Brain microvascular endothelial cell (primary cell): Measurements from ENCODE around the gene DERA.
"Not testable (repeated sequence)": the region's sequence is repeated elsewhere in the genome, so short reads cannot be mapped to it uniquely, and the experiment has no call there.

Source experiments
- DNase-seq: peaks from one replicate; pipeline ENCODE4 v3.0.0-alpha.2; 2020
- H3K27ac ChIP-seq: fragments of 250-450 bp; sonication (Bioruptor Pico); 2 replicates; pipeline ENCODE4 v1.5.1; 2020; ENCODE audit warnings: mild to moderate bottlenecking, moderate library complexity
- H3K27me3 ChIP-seq: fragments of 250-450 bp; sonication (Bioruptor Pico); replicated peaks from 2 replicates; pipeline ENCODE4 v1.5.1; 2020; ENCODE audit warnings: mild to moderate bottlenecking
- H3K36me3 ChIP-seq: fragments of 250-450 bp; sonication (Bioruptor Pico); replicated peaks from 2 replicates; pipeline ENCODE4 v1.5.1; 2020; ENCODE audit warnings: mild to moderate bottlenecking
- H3K4me3 ChIP-seq: 2 replicates; pipeline ENCODE4 v1.5.1; 2011; ENCODE audit warnings: low read depth, mild to moderate bottlenecking, control low read depth, low read length, moderate library complexity
- in situ Hi-C: cut with HindIII; loops from 2 replicates; pipeline ENCODE4 v1.10.0; 2017; ENCODE audit warnings: low sequenced_read_pairs, low pct_ligation_motif_present
- TF ChIP-seq, protein P1 (sequence below): IDR thresholded peaks from 2 replicates; pipeline ENCODE4 v1.5.1; 2011; ENCODE audit warnings: low read depth, mild to moderate bottlenecking, moderate library complexity, low read length, control low read depth, inconsistent platforms; ENCODE audit errors: missing control alignments

Gene DERA

DNA sequence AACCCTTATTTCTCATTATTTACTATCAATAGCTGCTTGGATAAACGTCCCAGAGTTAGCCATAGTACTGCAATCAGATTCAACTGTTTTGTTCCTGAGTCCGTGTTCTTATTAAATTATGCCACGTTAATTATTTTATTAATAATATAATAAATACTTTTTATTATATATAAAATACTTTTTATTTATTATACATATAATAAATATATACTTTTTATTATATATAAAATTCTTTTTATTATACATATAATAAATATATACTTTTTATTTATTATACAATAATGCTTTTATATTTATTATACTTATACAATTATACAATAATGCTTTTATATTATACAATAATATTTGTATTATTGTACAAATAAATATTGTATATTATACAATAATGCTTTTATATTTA lies 17.9 kb upstream of the DERA start:
- Histone ChIP-seq H3K36me3 (peaks cover 49% of the 10 kb centered on the region), H3K27ac (no peak overlapping the region), H3K27me3 (no peaks in the 10 kb centered on the region), H3K4me3 (no peak overlapping the region)
- DNase-seq, result no peak
- TF ChIP-seq, protein P1, sequence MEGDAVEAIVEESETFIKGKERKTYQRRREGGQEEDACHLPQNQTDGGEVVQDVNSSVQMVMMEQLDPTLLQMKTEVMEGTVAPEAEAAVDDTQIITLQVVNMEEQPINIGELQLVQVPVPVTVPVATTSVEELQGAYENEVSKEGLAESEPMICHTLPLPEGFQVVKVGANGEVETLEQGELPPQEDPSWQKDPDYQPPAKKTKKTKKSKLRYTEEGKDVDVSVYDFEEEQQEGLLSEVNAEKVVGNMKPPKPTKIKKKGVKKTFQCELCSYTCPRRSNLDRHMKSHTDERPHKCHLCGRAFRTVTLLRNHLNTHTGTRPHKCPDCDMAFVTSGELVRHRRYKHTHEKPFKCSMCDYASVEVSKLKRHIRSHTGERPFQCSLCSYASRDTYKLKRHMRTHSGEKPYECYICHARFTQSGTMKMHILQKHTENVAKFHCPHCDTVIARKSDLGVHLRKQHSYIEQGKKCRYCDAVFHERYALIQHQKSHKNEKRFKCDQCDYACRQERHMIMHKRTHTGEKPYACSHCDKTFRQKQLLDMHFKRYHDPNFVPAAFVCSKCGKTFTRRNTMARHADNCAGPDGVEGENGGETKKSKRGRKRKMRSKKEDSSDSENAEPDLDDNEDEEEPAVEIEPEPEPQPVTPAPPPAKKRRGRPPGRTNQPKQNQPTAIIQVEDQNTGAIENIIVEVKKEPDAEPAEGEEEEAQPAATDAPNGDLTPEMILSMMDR, result no peak
- in situ Hi-C loops, result no loop called here

DNA sequence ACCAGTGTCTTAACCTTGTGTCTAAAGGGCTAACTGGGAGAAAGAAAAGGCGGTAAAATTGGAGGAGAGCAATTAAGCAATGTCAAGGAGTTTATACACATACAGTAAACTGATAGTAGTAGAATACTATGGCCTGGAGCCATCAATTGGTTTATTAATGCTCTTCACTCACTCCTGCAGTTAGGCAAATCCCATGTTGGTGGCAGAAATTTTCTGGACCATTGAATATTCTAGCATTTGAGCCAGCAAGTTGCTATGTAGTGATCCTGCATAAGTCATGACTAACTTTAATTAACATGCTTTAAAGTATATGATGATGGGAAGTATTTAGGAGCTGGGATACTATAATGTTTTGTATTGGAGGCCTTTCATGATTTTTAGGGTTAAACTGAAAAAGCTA lies 14.3 kb upstream of the DERA start:
- no peaks in the 10 kb centered on the region for H3K27me3 ChIP-seq
- TF ChIP-seq, protein P1, result no peak
- no peak overlapping the region for H3K27ac ChIP-seq
- no peak for DNase-seq
- H3K36me3 ChIP-seq, result peaks cover 57% of the 10 kb centered on the region
- no peak overlapping the region for H3K4me3 ChIP-seq
- in situ Hi-C loops, result no loop called here

GRCh38 chr12:15897433-15897832 lies 13.7 kb upstream of the DERA start:
- TF ChIP-seq, protein P1, result no peak
- in situ Hi-C loops, result no loop called here
- Histone ChIP-seq H3K27ac (no peak overlapping the region), H3K27me3 (no peaks in the 10 kb centered on the region), H3K4me3 (no peak overlapping the region), H3K36me3 (peaks cover 62% of the 10 kb centered on the region)
- DNase-seq, result no peak

DNA sequence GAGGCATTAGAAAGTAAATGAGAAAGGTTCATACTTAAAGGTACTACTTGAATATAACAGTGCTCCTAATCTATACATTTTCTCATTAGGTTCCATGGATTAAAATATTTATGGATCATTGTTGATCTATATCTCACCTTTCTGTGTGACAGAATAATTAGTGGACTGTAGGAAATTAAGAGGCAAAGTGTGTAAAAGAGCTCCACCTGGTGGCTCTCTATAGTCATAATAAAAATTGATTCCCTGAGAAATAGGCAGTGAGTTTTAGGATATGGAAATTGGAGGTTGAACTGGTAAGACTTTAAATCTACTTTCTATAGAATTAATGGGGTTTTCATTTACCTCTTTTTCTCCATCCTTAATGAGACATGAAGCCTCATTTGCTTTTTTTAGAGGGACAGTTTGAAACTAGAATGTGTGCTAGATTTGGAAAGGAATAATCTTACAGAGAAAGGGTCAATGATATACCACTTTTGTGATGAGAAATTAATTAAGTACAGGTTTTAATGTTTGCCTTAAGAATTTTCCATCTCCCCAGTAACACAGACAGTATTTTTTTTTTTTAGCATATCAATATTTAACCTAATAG lies 11.8 kb upstream of the DERA start:
- in situ Hi-C loops, result no loop called here
- Histone ChIP-seq H3K27ac (no peak overlapping the region), H3K4me3 (no peak overlapping the region), H3K36me3 (peaks cover 70% of the 10 kb centered on the region), H3K27me3 (no peaks in the 10 kb centered on the region)
- DNase-seq, result no peak
- TF ChIP-seq, protein P1, result peak; percentile 34

DNA sequence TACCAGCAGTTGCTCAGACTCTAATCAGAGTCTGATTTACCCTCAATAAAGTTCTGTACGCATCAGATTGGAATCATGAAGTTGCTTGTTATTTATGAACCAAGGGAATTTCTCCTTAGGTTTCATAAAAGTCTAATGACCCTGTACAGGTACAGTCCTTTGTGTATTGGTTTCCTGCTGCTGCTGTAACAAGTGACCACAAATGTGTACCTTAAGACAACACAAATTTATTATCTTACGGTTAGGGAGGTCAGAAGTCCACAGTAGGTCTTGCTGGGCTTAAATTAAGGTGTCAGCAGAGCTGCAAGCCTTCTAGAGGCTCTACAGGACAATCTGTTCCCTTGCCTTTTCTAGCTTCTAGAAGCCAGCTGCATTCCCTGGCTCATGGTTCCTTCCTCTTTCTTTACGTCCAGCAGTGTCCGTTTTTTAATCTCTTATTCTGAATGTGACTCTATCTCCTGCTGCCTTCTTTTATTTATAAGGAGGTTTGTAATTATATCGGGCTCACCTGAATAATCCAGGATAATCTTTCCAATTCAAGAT lies 6.7 kb upstream of the DERA start:
- TF ChIP-seq, protein P1, result no peak
- H3K4me3 ChIP-seq, result no peak overlapping the region
- H3K27ac ChIP-seq, result no peak overlapping the region
- H3K27me3 ChIP-seq, result no peaks in the 10 kb centered on the region
- H3K36me3 ChIP-seq, result peaks cover 54% of the 10 kb centered on the region
- in situ Hi-C loops, result no loop called here
- no peak for DNase-seq

DNA sequence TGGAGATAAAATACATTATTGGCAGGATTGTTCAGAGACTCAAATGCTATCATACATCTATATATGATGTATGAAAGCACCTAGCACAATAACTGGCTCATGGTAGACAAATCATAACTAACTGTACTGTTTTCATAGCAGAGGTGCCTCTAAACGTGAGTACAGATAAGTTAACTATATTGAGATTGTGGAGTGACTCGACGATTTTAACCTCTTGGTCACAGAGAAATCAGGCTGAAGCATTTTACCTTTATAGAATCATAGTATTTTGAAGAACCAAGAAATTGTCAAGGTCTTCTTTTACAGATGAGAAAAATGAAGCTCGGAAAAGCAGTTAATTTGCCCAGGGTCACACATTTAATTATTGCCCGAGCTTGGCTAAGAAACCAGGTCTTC lies 666 bp upstream of the DERA start:
- TF ChIP-seq, protein P1, result no peak
- Histone ChIP-seq H3K36me3 (peaks cover 7% of the 10 kb centered on the region), H3K4me3 (no peak overlapping the region), H3K27ac (no peak overlapping the region), H3K27me3 (no peaks in the 10 kb centered on the region)
- DNase-seq, result no peak
- in situ Hi-C loops, result no loop called here

- H3K27ac ChIP-seq, result peak overlapping the region; percentile 78
- H3K27me3 ChIP-seq, in situ Hi-C loops, DNase-seq, H3K36me3 ChIP-seq: not testable (repeated sequence)
- peak overlapping the region; percentile 79 for H3K4me3 ChIP-seq
These were observed 799 bp downstream of the DERA start for GRCh38 chr12:15911931-15912330.

DNA sequence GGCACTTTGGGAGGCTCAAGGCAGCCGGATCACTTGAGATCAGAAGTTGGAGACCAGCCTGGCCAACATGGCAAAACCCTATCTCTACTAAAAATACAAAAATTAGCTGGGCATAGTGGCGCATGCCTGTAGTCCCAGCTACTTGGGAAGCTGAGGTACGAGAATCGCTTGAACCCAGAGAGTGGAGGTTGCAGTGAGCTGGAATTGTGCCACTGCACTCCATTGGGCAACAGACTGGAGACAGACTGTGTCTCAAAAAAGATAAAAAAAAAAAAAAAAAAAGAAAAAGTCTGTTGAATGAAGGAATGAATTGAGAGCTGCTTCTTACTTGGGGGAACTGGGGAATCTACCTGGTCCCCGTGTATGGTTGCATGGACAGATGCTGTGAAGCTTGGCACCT lies 3.0 kb downstream of the DERA start:
- in situ Hi-C loops, H3K27ac ChIP-seq, H3K36me3 ChIP-seq, H3K27me3 ChIP-seq, DNase-seq, H3K4me3 ChIP-seq: not testable (repeated sequence)
